OCI-M2 (cell line): ENCODE data around the gene PRL.

Experiments used
- DNase-seq: peaks from one replicate; lab custom pipeline; 2025; ENCODE audit not compliant: unreplicated experiment; lab: John Stamatoyannopoulos, UW

PRL gene

GRCh38 chr6:22296936-22297335, at the start of gene PRL:
TSS of gene PRL (minus strand) at chr6:22297036. CDS start at chr6:22296982, 54 bp downstream.
- DNase-seq = no peak

DNA sequence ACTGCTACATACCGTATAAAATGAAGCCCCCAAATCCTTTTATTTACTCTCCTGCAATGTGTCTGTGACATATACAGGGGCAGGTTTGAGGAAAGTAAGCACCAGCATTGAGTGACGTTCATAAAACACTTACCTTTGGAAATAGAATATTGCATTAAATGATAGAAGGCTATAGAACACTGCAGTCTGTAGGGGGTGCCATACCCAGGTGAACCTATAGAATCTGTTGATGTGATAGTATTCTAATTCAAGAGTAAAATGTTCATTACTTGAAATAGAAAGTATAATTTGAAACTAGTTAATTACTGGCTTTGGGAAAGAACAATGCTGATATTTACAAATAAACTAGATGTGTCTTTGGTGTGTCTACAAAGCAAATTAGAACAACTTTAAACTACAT, 47.0 kb upstream of the PRL start:
- DNase-seq = no peak

- DNase-seq = no peak
These were observed 37.9 kb upstream of the PRL start for GRCh38 chr6:22334778-22335177.

DNA sequence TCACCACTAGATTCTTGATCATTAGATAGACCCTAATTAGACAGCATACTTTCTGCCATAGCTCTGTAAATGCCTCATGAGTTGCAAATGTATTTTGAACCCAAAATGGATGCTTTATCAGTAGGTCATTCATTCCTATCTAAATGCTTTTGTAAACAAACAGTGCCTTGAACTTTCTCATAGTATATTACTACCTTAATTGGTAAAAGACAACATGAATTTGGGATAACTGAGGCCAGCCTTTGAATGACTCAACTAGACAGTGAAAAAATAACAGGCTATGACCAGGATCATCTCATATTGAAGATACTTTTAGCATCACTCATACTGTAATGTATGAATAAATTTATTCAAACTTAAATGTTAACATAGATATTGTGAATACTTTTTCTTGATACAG, 37.0 kb upstream of the PRL start:
- no peak for DNase-seq

DNA sequence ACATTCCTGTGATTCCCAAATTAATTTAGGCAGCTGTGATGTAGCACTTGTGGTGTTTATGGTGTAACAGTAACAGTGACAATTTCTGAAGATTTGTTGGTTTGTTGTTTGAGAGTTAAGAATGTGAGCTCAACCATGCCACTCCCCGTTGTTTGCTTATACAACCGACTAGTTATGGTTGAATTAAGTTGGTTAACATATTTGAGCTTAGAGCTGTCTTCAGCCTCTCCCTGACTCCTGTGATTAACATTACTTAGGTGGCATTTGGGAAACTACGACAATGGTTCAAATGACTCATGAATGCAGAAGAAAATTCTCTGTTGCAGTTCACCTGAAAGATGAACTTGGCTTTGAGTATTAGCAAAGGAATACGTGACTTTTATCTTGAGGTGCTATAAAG, 35.9 kb upstream of the PRL start:
- DNase-seq = no peak

GRCh38 chr6:22332216-22332615, 35.4 kb upstream of the PRL start:
- no peak for DNase-seq

DNA sequence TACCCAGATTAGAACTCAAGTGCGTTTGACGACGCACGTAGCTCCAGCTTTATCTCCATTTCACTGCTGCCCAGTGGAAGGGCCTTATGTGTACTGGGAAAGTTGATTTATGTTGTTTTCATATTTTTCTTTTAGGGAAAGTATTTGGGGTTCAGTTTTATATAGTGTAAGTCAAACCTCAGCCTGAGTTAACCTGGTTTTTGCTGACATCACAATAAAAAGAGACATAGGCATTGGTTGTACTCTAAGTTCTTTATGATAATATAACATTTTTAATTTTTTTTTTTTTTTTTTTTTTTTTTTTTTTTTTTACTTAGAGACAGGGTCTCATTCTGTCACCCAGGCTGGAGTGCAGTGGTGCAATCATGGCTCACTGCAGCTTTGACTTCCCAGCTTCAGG, 34.1 kb upstream of the PRL start:
- DNase-seq = no peak

DNA sequence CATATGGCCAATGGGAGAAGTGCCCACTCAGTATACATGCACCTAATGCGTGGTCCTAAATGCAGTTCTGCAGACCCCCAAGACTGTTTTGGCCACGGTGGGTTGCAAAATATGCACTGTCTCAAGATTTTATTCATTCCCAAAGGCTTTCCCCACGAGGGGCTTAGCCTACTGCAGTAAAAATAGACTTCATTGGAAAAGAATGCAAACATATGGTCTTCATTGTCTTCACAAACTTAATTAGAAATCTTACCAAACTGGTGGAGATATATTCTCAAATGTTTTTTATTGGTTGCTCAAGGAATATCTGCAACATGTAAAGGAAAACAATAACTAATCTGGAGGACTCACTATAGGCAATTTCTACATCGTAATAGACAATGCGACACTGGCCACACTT, 31.6 kb upstream of the PRL start:
- DNase-seq = no peak

- no peak for DNase-seq
These were observed 31.0 kb upstream of the PRL start for GRCh38 chr6:22327881-22328280.

- no peak for DNase-seq
These were observed 29.7 kb upstream of the PRL start for GRCh38 chr6:22326500-22326899.

DNA sequence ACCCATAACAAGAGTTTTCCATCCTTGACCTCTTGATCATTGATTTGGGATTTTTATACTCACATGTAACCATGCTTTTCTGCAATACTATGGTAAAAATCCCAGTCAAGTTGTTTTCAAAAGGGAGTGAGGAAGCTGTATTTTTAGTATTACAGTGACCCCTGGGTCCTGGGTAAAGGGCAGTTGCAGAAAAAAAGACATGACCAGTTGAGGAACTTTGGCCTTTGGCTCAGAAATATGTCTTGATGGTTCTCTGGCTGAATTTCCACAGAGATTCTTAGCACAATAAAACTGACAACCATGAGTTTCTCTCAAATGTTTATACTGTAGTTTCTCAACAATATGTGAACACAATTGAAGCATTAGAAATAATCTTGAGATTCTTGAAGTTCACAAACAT, 28.6 kb upstream of the PRL start:
- no peak for DNase-seq

DNA sequence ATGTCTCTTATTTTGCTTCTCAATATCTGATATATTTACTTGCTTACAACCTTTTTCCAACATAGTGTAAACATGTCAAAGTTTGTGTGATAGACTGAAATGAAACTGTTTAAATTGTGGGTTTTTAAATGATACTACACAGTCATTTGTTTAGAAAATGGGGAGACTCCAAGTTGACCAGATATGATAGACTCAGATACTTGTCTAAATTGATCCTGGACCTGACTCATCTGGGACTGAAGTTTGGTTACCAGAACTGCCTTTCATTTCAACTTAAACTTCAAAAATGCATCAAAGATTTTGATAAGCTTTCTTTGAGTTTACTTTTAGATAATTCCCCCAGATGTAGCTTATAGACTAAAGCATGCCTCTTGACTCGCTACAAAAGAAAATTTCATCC, 27.0 kb upstream of the PRL start:
- DNase-seq = no peak

GRCh38 chr6:22322103-22323030, 25.5 kb upstream of the PRL start:
- no peak for DNase-seq

- DNase-seq = no peak
These were observed 23.9 kb upstream of the PRL start for GRCh38 chr6:22320750-22321149.

DNA sequence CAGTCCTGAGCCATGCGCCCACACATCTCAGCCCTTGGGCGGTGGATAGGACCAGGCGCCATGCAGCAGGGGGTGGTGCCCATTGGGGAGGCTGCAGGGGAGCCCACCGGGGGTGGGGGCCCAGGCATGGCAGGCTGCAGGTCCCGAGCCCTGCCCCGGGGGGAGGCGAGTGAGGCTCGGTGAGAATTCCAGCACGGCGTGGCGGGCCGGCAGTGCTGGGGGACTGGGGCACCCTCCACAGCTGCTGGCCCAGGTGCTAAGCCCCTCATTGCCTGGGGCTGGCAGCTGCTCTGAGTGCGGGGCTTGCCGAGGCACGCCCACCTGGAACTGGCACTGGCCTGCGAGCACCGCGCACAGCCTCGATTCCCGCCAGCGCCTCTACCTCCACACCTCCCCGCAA, 21.6 kb upstream of the PRL start:
- no peak for DNase-seq

GRCh38 chr6:22313796-22314195, 17.0 kb upstream of the PRL start:
- DNase-seq = no peak

DNA sequence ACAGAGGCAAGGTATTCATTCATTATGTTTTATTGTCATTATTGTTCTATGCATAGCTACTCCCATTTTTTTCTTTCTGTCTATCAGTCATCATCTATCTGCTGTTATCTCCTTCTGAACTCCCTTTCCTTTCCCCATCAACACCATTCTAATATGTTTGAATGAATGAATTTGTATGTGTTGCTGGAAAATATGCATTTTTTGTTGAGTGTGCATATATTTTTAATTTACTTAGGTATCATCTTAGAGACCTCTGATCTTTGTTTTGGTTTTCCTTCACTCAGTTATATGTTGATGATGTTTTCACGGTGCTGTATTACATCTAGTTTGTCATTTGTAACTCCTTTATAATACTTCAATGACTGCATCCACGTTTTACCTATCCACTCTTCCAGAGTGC, 12.1 kb upstream of the PRL start:
- DNase-seq = no peak

- no peak for DNase-seq
These were observed 10.1 kb upstream of the PRL start for GRCh38 chr6:22306741-22307466.

DNA sequence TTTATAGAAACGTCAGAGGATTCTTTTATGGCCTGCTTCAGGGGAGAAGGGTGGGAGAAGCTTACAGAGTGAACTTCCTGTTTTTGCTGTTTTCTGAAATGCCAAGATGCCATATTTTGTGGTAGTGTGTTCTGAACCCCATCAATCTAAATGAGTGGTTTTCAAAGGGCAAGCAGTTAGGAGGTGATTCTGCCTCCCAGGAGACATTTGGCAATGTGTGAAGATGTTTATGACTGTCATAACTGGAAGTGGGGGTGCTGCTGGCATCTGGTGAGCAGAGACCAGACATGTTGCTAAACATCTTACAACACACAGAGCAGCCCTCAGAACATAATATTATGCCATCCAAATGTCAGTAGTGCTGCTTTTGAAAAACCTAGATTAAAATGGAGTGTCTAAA, 6.0 kb upstream of the PRL start:
- DNase-seq = no peak

DNA sequence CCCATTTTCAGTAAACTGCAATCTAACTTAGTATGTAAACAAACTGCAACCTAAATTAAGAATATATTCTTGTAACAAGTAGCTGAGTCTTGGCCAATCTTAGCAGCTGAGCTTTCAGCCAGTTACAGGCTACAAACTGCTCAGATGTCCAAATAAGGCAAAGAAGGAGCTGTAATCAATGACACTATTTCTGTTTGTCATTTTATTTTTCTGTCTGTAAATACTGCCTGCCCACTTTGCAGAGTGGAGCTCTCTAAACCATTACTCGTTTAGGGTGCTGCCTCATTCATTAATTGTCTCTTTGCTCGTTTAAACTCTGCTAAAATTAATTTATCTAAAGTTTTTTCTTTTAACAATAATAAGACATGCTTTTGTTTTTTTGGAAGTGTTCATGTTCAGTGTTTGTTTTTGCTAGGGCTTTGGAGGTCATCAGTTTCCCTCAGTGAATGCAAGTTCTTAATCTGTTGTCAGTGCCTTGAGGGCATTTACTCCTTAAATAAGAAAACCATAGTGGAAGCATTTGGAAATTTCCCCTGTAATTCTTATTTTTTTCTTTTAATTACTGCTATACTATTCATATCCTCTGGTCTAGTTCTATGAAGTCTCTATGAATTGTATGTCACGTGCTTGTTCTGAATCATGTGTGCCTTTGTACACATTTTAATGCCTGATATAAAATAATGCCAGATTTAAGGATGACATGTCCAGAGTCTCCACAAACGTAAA, 3.6 kb upstream of the PRL start:
- DNase-seq = no peak

DNA sequence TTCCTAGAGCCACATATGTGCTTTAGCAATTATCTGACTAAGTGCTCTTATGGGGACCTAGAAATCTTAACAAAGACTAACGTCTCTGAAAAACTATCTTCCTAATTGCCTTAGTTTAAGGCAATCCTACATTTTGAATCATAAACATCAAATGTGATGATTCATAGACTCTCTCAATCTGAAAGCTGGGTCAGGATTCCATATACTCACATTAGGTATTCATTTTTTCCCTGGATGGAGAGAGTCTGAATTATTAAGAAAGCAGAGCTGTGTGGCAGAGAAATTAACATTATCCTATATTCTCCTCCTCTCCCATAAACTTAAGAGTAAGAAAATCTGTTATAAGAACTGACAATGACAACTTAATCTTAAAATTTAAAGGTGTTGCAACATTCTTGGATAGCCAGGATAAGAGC, 1.6 kb upstream of the PRL start:
- DNase-seq = no peak

DNA sequence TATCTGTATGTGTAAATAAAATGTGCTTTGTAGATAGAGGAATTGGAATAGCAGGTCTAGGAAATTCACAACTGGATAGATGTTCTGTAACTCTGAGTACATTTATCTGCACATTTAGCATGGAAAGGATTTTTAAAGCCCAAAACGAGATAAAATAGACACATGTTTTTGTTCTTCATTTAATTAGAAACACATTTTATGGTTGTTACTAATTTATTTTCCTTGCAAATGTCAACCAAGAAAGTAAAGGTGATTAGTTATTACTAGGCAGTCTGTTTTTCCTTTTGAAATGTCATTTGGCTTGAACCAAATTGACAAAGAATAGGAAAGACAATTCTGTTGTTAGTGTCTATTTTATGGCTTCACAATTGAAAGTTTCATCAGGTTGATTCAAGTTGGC, 769 bp downstream of the PRL start:
- no peak for DNase-seq
